ENCODE data around the gene NSUN3. TPM values are rescaled to one million over a fixed set of nuclear protein-coding genes. Genes with fewer than 3 reads are reported as not detected.

NSUN3 gene
- total and polyA plus RNA-seq, 2 donors (not counting 1 experiment from before 2014, with no cell fraction given) = 6.5 to 25.7 TPM

DNA sequence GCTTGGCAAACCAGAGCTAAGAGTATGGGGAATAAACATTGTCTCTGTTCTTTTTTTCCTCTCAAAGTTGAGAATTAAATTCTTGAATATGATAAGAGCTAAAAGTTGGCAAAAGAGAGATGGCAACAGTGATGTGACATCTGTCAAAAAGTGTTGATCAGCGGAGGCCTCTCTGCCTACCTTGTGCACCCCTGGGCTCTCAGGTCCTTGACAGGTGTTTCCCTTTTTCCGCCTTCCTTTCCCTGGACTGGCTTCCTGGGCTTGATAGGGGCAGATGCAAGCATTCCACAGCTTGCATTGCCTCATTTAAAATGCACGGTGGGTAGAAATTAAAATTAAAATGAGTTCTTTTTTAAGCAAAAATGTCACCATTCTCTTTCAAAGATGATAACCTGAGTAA, 84.2 kb downstream of the NSUN3 start:
- H3K36me3 ChIP-seq (replicated peaks in 1 of 2; ENCODE audit: control extremely low read depth in 1 of 2, control insufficient read depth in 1 of 2, extremely low read depth in 1 of 2, insufficient read depth in 2 of 2, low read length in 1 of 2) = no peaks in the 10 kb centered on the region
- no peaks in the 10 kb centered on the region for H3K27me3 ChIP-seq (replicated peaks in 1 of 4; ENCODE audit: control extremely low read depth in 1 of 4, control insufficient read depth in 3 of 4, insufficient read depth in 4 of 4, low read length in 3 of 4)
- ChIA-PET CTCF (no interaction called here), POLR2A (no interaction called here)
- H3K9me3 Mint-ChIP-seq (ENCODE audit: insufficient read depth) = no peaks in the 10 kb centered on the region
- ATAC-seq (ENCODE audit: low read depth) (no peak), DNase-seq (no peak)
- no peak for TF ChIP-seq EZH2 (IDR thresholded peaks at IDR 0.05; ENCODE audit: borderline replicate concordance, insufficient read depth, low read depth, low read length, poor library complexity, severe bottlenecking)
- TF ChIP-seq, protein P1, sequence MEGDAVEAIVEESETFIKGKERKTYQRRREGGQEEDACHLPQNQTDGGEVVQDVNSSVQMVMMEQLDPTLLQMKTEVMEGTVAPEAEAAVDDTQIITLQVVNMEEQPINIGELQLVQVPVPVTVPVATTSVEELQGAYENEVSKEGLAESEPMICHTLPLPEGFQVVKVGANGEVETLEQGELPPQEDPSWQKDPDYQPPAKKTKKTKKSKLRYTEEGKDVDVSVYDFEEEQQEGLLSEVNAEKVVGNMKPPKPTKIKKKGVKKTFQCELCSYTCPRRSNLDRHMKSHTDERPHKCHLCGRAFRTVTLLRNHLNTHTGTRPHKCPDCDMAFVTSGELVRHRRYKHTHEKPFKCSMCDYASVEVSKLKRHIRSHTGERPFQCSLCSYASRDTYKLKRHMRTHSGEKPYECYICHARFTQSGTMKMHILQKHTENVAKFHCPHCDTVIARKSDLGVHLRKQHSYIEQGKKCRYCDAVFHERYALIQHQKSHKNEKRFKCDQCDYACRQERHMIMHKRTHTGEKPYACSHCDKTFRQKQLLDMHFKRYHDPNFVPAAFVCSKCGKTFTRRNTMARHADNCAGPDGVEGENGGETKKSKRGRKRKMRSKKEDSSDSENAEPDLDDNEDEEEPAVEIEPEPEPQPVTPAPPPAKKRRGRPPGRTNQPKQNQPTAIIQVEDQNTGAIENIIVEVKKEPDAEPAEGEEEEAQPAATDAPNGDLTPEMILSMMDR (IDR thresholded peaks at IDR 0.05) = no peak
- H2AFZ ChIP-seq (ENCODE audit: insufficient read depth, low read depth, low read length, poor library complexity, severe bottlenecking) = no peak overlapping the region
- H3K4me3 Mint-ChIP-seq = no peak overlapping the region
- no peak overlapping the region for H3K9ac ChIP-seq (ENCODE audit: low read length)
- intact Hi-C loops (cut with micrococcal nuclease) = no loop called here
- H3K9me3 ChIP-seq (ENCODE audit: control extremely low read depth in 1 of 3, control insufficient read depth in 2 of 3, insufficient read depth in 1 of 3, low read length in 2 of 3) = no peaks in the 10 kb centered on the region
- H3K4me1 Mint-ChIP-seq = no peaks in the 10 kb centered on the region
- H3K79me2 ChIP-seq (ENCODE audit: control insufficient read depth, insufficient read depth, low read length) = no peaks in the 10 kb centered on the region
- no peak overlapping the region for H3K4me3 ChIP-seq (ENCODE audit: control extremely low read depth in 1 of 5, extremely low read depth in 1 of 5, insufficient read depth in 1 of 5, low read depth in 2 of 5, low read length in 4 of 5)
- no peaks in the 10 kb centered on the region for H3K4me1 ChIP-seq (ENCODE audit: control insufficient read depth in 2 of 2, insufficient read depth in 2 of 2, low read length in 2 of 2)
- H4K20me1 ChIP-seq (ENCODE audit: control insufficient read depth, insufficient read depth, low read length, poor library complexity, severe bottlenecking) = no peaks in the 10 kb centered on the region
- H3K27me3 Mint-ChIP-seq = peaks cover 6% of the 10 kb centered on the region
- WGBS (ENCODE audit: insufficient coverage) = 90% methylated on average over 2 of the region's 3 CpGs
- H3K4me2 ChIP-seq (replicated peaks; ENCODE audit: low read depth, low read length, poor library complexity, severe bottlenecking) = no peak overlapping the region
- H3K27ac ChIP-seq (ENCODE audit: low read length in 2 of 2) = no peak overlapping the region
- no peak overlapping the region for H3K27ac Mint-ChIP-seq

GRCh38 chr3:94150113-94150512, 87.3 kb downstream of the NSUN3 start:
- Mint-ChIP-seq H3K9me3 (ENCODE audit: insufficient read depth) (no peaks in the 10 kb centered on the region), H3K27ac (no peak overlapping the region), H3K27me3 (peaks cover 6% of the 10 kb centered on the region), H3K4me3 (no peak overlapping the region), H3K4me1 (no peaks in the 10 kb centered on the region)
- ChIA-PET POLR2A (no interaction called here), CTCF (no interaction called here)
- Histone ChIP-seq H3K4me3 (ENCODE audit: control extremely low read depth in 1 of 5, extremely low read depth in 1 of 5, insufficient read depth in 1 of 5, low read depth in 2 of 5, low read length in 4 of 5) (no peak overlapping the region), H3K27me3 (replicated peaks in 1 of 4; ENCODE audit: control extremely low read depth in 1 of 4, control insufficient read depth in 3 of 4, insufficient read depth in 4 of 4, low read length in 3 of 4) (no peaks in the 10 kb centered on the region), H3K79me2 (ENCODE audit: control insufficient read depth, insufficient read depth, low read length) (no peaks in the 10 kb centered on the region), H3K27ac (ENCODE audit: low read length in 2 of 2) (no peak overlapping the region), H2AFZ (ENCODE audit: insufficient read depth, low read depth, low read length, poor library complexity, severe bottlenecking) (no peak overlapping the region), H3K9ac (ENCODE audit: low read length) (no peak overlapping the region), H4K20me1 (ENCODE audit: control insufficient read depth, insufficient read depth, low read length, poor library complexity, severe bottlenecking) (no peaks in the 10 kb centered on the region), H3K4me1 (ENCODE audit: control insufficient read depth in 2 of 2, insufficient read depth in 2 of 2, low read length in 2 of 2) (no peaks in the 10 kb centered on the region), H3K4me2 (replicated peaks; ENCODE audit: low read depth, low read length, poor library complexity, severe bottlenecking) (no peak overlapping the region), H3K36me3 (replicated peaks in 1 of 2; ENCODE audit: control extremely low read depth in 1 of 2, control insufficient read depth in 1 of 2, extremely low read depth in 1 of 2, insufficient read depth in 2 of 2, low read length in 1 of 2) (no peaks in the 10 kb centered on the region), H3K9me3 (ENCODE audit: control extremely low read depth in 1 of 3, control insufficient read depth in 2 of 3, insufficient read depth in 1 of 3, low read length in 2 of 3) (no peaks in the 10 kb centered on the region)
- DNase-seq (no peak), ATAC-seq (ENCODE audit: low read depth) (no peak)
- intact Hi-C loops (cut with micrococcal nuclease) = no loop called here
- TF ChIP-seq, protein P1 (IDR thresholded peaks at IDR 0.05) = no peak
- no peak for TF ChIP-seq EZH2 (IDR thresholded peaks at IDR 0.05; ENCODE audit: borderline replicate concordance, insufficient read depth, low read depth, low read length, poor library complexity, severe bottlenecking)
- no CpG with 5 or more reads among the region's 2 CpGs for WGBS (ENCODE audit: insufficient coverage)
